H1 (cell line): Measurements from ENCODE around the gene ACHE.

Experiments
- HDAC6 ChIP-seq: IDR thresholded peaks from one replicate; pipeline ENCODE4 v1.7.1; 2012; ENCODE audit warnings: low read depth, mild to moderate bottlenecking, inconsistent platforms, low read length, moderate library complexity
- POLR2A ChIP-seq, 2 experiments: IDR thresholded peaks; 1 replicate in 1 of 2; 2 replicates in 1 of 2; pipeline ENCODE4 v1.6.1; 2011; ENCODE audit warnings: low read depth in 2 of 2, low read length in 2 of 2, mild to moderate bottlenecking in 2 of 2; ENCODE audit errors: control extremely low read depth in 1 of 2
- RAD21 ChIP-seq, 2 experiments: IDR thresholded peaks in 1 of 2; conservative IDR thresholded peaks in 1 of 2; 2 replicates each; pipeline ENCODE4 v1.6.1; 2011; ENCODE audit warnings: low read depth in 2 of 2, low read length in 2 of 2, improper control_type of control experiment in 1 of 2, inconsistent platforms in 1 of 2, mild to moderate bottlenecking in 1 of 2, moderate library complexity in 1 of 2
- TAF1 ChIP-seq: IDR thresholded peaks from 2 replicates; pipeline ENCODE4 v1.6.1; 2011; ENCODE audit warnings: mild to moderate bottlenecking, low read depth, low read length
- YY1 ChIP-seq: IDR thresholded peaks from 2 replicates; pipeline ENCODE4 v1.6.1; 2011; ENCODE audit warnings: low read depth, mild to moderate bottlenecking, low read length
- TF ChIP-seq, protein P1 (sequence below), 3 experiments: IDR thresholded peaks; 1 replicate in 2 of 3; 2 replicates in 1 of 3; pipeline versions ENCODE4 v1.5.1 to v1.6.1; 2011; ENCODE audit warnings: low read length in 3 of 3, mild to moderate bottlenecking in 3 of 3, inconsistent platforms in 2 of 3, low read depth in 1 of 3, moderate library complexity in 1 of 3; ENCODE audit not compliant: insufficient read depth in 1 of 3; ENCODE audit errors: control extremely low read depth in 1 of 3

DNA sequence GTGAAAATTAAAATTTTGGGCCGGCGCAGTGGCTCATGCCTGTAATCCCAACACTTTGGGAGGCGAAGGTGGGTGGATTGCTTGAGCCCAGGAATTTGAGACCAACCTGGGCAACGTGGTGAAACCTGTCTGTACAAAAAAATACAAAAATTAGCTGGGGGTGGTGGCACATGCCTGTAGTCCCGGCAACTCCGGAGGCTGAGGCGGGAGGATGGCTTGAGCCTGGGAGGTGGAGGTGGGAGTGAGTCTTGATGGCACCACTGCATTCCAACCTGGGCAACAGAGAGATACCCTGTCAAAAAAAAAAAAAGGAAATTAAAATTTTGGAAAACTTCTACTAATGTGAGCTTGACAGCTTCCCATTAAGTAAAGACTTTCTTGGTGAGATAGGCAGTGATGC lies 17.7 kb downstream of the ACHE start:
- TF ChIP-seq TAF1 (no peak), RAD21 (IDR thresholded peaks at IDR 0.05 in 1 of 2, conservative IDR thresholded peaks at IDR 0.05 in 1 of 2; ENCODE audit: low read depth in 2 of 2, low read length in 2 of 2) (no peak), HDAC6 (no peak), YY1 (no peak), POLR2A (IDR thresholded peaks at IDR 0.05; ENCODE audit: control extremely low read depth in 1 of 2, low read depth in 2 of 2, low read length in 2 of 2) (no peak)
- TF ChIP-seq, protein P1, sequence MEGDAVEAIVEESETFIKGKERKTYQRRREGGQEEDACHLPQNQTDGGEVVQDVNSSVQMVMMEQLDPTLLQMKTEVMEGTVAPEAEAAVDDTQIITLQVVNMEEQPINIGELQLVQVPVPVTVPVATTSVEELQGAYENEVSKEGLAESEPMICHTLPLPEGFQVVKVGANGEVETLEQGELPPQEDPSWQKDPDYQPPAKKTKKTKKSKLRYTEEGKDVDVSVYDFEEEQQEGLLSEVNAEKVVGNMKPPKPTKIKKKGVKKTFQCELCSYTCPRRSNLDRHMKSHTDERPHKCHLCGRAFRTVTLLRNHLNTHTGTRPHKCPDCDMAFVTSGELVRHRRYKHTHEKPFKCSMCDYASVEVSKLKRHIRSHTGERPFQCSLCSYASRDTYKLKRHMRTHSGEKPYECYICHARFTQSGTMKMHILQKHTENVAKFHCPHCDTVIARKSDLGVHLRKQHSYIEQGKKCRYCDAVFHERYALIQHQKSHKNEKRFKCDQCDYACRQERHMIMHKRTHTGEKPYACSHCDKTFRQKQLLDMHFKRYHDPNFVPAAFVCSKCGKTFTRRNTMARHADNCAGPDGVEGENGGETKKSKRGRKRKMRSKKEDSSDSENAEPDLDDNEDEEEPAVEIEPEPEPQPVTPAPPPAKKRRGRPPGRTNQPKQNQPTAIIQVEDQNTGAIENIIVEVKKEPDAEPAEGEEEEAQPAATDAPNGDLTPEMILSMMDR (IDR thresholded peaks at IDR 0.05; ENCODE audit: control extremely low read depth in 1 of 3, insufficient read depth in 1 of 3, low read depth in 1 of 3, low read length in 3 of 3): no peak
